ENCODE results near the gene KMT2D. TPM values are rescaled to one million over a fixed set of nuclear protein-coding genes. Genes with fewer than 3 reads are reported as not detected.

Gene KMT2D
- total RNA-seq, 1 donor from 2014 or later = 14.7 TPM

GRCh38 chr12:49054096-49054495 is 6.5 kb downstream of the KMT2D start:
- DNase-seq (ENCODE audit: low spot score in 2 of 2) (no peak), FAIRE-seq (no peak)

GRCh38 chr12:49052451-49053208 is 8.0 kb downstream of the KMT2D start:
- DNase-seq (ENCODE audit: low spot score in 2 of 2) = no peak

GRCh38 chr12:49051777-49052438 is 8.7 kb downstream of the KMT2D start:
- DNase-seq (ENCODE audit: low spot score in 2 of 2) = no peak
- no peak for FAIRE-seq

More at GRCh38 chr12:49052451-49053208, 8.0 kb downstream of the KMT2D start:
- FAIRE-seq = no peak

GRCh38 chr12:49051373-49051764 is 9.2 kb downstream of the KMT2D start:
- DNase-seq (ENCODE audit: low spot score in 2 of 2) (no peak), FAIRE-seq (no peak)

- DNase-seq (ENCODE audit: low spot score in 2 of 2) (no peak), FAIRE-seq (no peak)
Observed at GRCh38 chr12:49050507-49051372, 9.9 kb downstream of the KMT2D start.

- DNase-seq (ENCODE audit: low spot score in 2 of 2) = no peak
- FAIRE-seq = no peak
Observed at GRCh38 chr12:49049566-49050224, 10.9 kb downstream of the KMT2D start.

GRCh38 chr12:49048953-49049352 is 11.6 kb downstream of the KMT2D start:
- FAIRE-seq = no peak
- DNase-seq (ENCODE audit: low spot score in 2 of 2) = no peak

GRCh38 chr12:49046129-49046895 is 14.3 kb downstream of the KMT2D start:
- FAIRE-seq (no peak), DNase-seq (ENCODE audit: low spot score in 2 of 2) (no peak)

- FAIRE-seq = no peak
- no peak for DNase-seq (ENCODE audit: low spot score in 2 of 2)
Observed at GRCh38 chr12:49044660-49045059, 15.9 kb downstream of the KMT2D start.

GRCh38 chr12:49043856-49044258 is 16.7 kb downstream of the KMT2D start:
- FAIRE-seq (no peak), DNase-seq (ENCODE audit: low spot score in 2 of 2) (peak; percentile 54 to 73)

- FAIRE-seq = no peak
- DNase-seq (ENCODE audit: low spot score in 2 of 2) = no peak
Observed at GRCh38 chr12:49043241-49043640, 17.4 kb downstream of the KMT2D start.

GRCh38 chr12:49041881-49042484 is 18.6 kb downstream of the KMT2D start:
- FAIRE-seq (no peak), DNase-seq (ENCODE audit: low spot score in 2 of 2) (no peak)

GRCh38 chr12:49041036-49041880 is 19.3 kb downstream of the KMT2D start:
- DNase-seq (ENCODE audit: low spot score in 2 of 2) (no peak), FAIRE-seq (no peak)

- FAIRE-seq (no peak), DNase-seq (ENCODE audit: low spot score in 2 of 2) (no peak)
Observed at GRCh38 chr12:49040364-49040855, 20.2 kb downstream of the KMT2D start.

GRCh38 chr12:49039421-49040363 is 20.9 kb downstream of the KMT2D start:
- FAIRE-seq (no peak), DNase-seq (ENCODE audit: low spot score in 2 of 2) (no peak)

- DNase-seq (ENCODE audit: low spot score in 2 of 2) (no peak), FAIRE-seq (no peak)
Observed at GRCh38 chr12:49038291-49038955, 22.2 kb downstream of the KMT2D start.

- no peak for DNase-seq (ENCODE audit: low spot score in 2 of 2)
- no peak for FAIRE-seq
Observed at GRCh38 chr12:49037947-49038237, 22.7 kb downstream of the KMT2D start.

All from frontal cortex (tissue), 4 donors.